A673 (cell line): ENCODE results near the gene GAB2.

Source experiments
- CTCF ChIP-seq: fragments of 300-800, 200-600 bp; sonication (generic); conservative IDR thresholded peaks from 2 replicates; pipeline ENCODE4 v1.5.1; 2017; ENCODE audit warnings: low read depth, mild to moderate bottlenecking, antibody characterized with exemption, low read length, moderate library complexity, mixed read lengths
- EZH2 ChIP-seq: fragments of 200-600 bp; sonication (generic); IDR thresholded peaks from 2 replicates; pipeline ENCODE4 v1.6.1; 2017; ENCODE audit warnings: borderline replicate concordance, low read depth, mild to moderate bottlenecking, mixed read lengths, antibody characterized with exemption, low read length; ENCODE audit not compliant: poor library complexity, severe bottlenecking

GRCh38 chr11:78392854-78393253 lies 24.8 kb downstream of the GAB2 start:
- TF ChIP-seq CTCF (no peak), EZH2 (no peak)
